OCI-LY7 (cell line): ENCODE measurements around the gene MATR3.

Experiments
- EZH2phosphoT487 ChIP-seq: fragments of 200-600 bp; sonication (generic); IDR thresholded peaks from 2 replicates; pipeline ENCODE4 v1.6.1; 2018; ENCODE audit warnings: low read depth, borderline replicate concordance, mild to moderate bottlenecking, mixed run types, antibody characterized with exemption, low read length, moderate library complexity, mixed read lengths
- TF ChIP-seq, protein P1 (sequence below): fragments of 200-600 bp; sonication (generic); conservative IDR thresholded peaks from 2 replicates; pipeline ENCODE4 v1.5.1; 2014; ENCODE audit warnings: mild to moderate bottlenecking, antibody characterized with exemption, low read length, moderate library complexity, mixed read lengths

DNA sequence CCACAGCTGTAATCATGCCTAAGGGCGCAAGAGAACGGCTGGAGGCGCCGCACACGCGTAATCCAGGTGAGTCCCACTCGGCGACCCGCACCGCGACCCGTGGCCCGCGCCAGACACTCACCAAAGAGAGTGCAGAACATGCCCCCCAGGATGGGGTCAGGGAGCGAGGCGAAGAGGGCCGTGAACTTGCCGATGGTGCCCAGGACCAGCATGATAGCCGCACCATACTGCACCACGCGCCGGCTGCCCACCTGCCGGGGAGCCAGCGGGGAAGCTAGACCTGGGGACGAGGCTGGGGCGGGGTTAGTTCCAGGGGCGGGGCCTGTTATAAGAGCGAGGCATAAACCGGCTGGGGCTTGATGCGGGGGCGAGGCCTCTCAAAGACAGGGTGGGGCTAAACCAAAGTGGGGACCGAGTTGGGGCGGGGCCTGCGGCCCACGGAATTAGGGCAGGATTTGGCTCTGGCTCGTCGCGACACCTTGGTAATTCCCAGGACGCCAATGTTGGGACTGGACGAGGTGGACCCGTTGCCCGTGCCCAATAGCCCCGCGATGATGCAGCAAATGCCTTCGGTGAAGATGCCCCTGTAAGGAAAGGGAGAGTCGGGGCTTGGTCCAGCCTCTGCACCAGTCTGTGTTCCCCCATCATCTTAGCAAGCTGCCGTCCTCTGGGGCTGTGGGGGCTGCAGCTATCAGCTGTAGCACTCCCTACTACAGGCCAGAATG lies 84.7 kb downstream of the MATR3 start:
- TF ChIP-seq, protein P1, sequence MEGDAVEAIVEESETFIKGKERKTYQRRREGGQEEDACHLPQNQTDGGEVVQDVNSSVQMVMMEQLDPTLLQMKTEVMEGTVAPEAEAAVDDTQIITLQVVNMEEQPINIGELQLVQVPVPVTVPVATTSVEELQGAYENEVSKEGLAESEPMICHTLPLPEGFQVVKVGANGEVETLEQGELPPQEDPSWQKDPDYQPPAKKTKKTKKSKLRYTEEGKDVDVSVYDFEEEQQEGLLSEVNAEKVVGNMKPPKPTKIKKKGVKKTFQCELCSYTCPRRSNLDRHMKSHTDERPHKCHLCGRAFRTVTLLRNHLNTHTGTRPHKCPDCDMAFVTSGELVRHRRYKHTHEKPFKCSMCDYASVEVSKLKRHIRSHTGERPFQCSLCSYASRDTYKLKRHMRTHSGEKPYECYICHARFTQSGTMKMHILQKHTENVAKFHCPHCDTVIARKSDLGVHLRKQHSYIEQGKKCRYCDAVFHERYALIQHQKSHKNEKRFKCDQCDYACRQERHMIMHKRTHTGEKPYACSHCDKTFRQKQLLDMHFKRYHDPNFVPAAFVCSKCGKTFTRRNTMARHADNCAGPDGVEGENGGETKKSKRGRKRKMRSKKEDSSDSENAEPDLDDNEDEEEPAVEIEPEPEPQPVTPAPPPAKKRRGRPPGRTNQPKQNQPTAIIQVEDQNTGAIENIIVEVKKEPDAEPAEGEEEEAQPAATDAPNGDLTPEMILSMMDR, result no peak
- TF ChIP-seq EZH2phosphoT487, result no peak
